ENCODE data around the gene DCUN1D4.

DNA sequence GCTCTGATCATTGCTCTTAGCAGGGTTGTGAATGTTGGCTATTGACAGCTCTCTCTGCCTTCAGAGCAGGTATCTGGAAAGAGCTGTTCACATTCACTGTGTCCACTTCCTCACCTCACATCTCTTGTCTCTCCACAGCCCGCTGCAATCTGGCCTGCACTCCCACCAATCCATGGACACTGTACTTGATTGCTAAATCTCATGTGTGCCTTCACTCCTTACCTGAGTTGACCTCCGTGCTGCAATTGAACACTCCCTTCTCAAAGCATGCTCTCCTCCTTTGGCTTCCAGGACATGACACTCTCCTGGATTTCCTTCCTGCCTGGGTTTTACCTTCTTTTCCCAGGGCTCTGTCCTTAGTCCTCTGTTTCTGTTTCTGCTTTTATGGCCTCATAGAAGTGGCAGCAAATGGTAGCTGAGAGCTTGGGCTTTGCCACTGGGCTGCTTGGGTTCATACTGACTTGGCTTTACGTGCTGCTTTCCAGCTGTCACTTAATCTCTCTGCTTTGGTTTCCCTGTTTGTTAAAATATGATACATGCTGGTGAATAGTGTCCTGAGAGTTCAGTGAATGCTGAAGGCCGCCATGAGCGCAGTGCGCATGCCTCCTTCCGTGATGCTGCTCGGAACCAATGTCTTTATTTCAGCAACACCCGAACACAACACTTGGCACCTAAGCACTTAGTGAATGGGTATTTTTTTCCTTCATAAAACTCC is 29.5 kb downstream of the DCUN1D4 start:
- TF ChIP-seq, protein P1, sequence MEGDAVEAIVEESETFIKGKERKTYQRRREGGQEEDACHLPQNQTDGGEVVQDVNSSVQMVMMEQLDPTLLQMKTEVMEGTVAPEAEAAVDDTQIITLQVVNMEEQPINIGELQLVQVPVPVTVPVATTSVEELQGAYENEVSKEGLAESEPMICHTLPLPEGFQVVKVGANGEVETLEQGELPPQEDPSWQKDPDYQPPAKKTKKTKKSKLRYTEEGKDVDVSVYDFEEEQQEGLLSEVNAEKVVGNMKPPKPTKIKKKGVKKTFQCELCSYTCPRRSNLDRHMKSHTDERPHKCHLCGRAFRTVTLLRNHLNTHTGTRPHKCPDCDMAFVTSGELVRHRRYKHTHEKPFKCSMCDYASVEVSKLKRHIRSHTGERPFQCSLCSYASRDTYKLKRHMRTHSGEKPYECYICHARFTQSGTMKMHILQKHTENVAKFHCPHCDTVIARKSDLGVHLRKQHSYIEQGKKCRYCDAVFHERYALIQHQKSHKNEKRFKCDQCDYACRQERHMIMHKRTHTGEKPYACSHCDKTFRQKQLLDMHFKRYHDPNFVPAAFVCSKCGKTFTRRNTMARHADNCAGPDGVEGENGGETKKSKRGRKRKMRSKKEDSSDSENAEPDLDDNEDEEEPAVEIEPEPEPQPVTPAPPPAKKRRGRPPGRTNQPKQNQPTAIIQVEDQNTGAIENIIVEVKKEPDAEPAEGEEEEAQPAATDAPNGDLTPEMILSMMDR (IDR thresholded peaks at IDR 0.05 in 2 of 3, conservative IDR thresholded peaks at IDR 0.05 in 1 of 3; ENCODE audit: borderline replicate concordance in 1 of 3, insufficient read depth in 1 of 3, low read depth in 2 of 3, low read length in 2 of 3): no peak
- TF ChIP-seq ZFX (IDR thresholded peaks at IDR 0.05): no peak
- no peak for TF ChIP-seq ZNF274 (IDR thresholded peaks at IDR 0.05; ENCODE audit: low read depth, low read length)
- TF ChIP-seq, protein P2, sequence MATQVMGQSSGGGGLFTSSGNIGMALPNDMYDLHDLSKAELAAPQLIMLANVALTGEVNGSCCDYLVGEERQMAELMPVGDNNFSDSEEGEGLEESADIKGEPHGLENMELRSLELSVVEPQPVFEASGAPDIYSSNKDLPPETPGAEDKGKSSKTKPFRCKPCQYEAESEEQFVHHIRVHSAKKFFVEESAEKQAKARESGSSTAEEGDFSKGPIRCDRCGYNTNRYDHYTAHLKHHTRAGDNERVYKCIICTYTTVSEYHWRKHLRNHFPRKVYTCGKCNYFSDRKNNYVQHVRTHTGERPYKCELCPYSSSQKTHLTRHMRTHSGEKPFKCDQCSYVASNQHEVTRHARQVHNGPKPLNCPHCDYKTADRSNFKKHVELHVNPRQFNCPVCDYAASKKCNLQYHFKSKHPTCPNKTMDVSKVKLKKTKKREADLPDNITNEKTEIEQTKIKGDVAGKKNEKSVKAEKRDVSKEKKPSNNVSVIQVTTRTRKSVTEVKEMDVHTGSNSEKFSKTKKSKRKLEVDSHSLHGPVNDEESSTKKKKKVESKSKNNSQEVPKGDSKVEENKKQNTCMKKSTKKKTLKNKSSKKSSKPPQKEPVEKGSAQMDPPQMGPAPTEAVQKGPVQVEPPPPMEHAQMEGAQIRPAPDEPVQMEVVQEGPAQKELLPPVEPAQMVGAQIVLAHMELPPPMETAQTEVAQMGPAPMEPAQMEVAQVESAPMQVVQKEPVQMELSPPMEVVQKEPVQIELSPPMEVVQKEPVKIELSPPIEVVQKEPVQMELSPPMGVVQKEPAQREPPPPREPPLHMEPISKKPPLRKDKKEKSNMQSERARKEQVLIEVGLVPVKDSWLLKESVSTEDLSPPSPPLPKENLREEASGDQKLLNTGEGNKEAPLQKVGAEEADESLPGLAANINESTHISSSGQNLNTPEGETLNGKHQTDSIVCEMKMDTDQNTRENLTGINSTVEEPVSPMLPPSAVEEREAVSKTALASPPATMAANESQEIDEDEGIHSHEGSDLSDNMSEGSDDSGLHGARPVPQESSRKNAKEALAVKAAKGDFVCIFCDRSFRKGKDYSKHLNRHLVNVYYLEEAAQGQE (IDR thresholded peaks at IDR 0.05; ENCODE audit: low read depth): no peak
- TF ChIP-seq YY1 (IDR thresholded peaks at IDR 0.05; ENCODE audit: extremely low read depth, insufficient replicate concordance, low read depth, low read length): no peak
- TF ChIP-seq EZH2 (IDR thresholded peaks at IDR 0.05): no peak
- no peak for TF ChIP-seq CBX3 (IDR thresholded peaks at IDR 0.05; ENCODE audit: low read depth)
- TF ChIP-seq EZH2phosphoT487 (IDR thresholded peaks at IDR 0.05; ENCODE audit: borderline replicate concordance): no peak
- TF ChIP-seq, protein P3, sequence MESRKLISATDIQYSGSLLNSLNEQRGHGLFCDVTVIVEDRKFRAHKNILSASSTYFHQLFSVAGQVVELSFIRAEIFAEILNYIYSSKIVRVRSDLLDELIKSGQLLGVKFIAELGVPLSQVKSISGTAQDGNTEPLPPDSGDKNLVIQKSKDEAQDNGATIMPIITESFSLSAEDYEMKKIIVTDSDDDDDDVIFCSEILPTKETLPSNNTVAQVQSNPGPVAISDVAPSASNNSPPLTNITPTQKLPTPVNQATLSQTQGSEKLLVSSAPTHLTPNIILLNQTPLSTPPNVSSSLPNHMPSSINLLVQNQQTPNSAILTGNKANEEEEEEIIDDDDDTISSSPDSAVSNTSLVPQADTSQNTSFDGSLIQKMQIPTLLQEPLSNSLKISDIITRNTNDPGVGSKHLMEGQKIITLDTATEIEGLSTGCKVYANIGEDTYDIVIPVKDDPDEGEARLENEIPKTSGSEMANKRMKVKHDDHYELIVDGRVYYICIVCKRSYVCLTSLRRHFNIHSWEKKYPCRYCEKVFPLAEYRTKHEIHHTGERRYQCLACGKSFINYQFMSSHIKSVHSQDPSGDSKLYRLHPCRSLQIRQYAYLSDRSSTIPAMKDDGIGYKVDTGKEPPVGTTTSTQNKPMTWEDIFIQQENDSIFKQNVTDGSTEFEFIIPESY (IDR thresholded peaks at IDR 0.05; ENCODE audit: extremely low read depth, insufficient replicate concordance, low read length): no peak
- no peak for TF ChIP-seq RAD21 (IDR thresholded peaks at IDR 0.05; ENCODE audit: low read depth)
- TF ChIP-seq EGR1 (IDR thresholded peaks at IDR 0.05; ENCODE audit: low read depth): no peak
